Ureter (tissue), 1 donor: ENCODE measurements around the gene TRDMT1. TPM values are rescaled to one million over a fixed set of nuclear protein-coding genes. Genes with fewer than 3 reads are reported as not detected.

ENCODE experiments used
- DNase-seq: peaks from one replicate; pipeline ENCODE4 v3.0.0-alpha.2; 2020; ENCODE audit warnings: low spot score
- total RNA-seq: library from RNA; stranded (reverse); gene quantifications from one replicate; pipeline ENCODE4 v1.2.4, GENCODE V29; 2023
- donor health status: DM: yes; HTN: yes; CAD: no.

Gene TRDMT1
- total RNA-seq, 1 donor from 2014 or later: 12.9 TPM

GRCh38 chr10:17174626-17175025 is 26.8 kb downstream of the TRDMT1 start:
- DNase-seq: no peak

- no peak for DNase-seq
Measured at GRCh38 chr10:17171141-17171641, 30.3 kb downstream of the TRDMT1 start.

GRCh38 chr10:17169803-17170202 is 31.7 kb downstream of the TRDMT1 start:
- DNase-seq: no peak

- no peak for DNase-seq
Measured at GRCh38 chr10:17166699-17167098, 34.8 kb downstream of the TRDMT1 start.

GRCh38 chr10:17162828-17163227 is 38.6 kb downstream of the TRDMT1 start:
- no peak for DNase-seq

GRCh38 chr10:17161775-17162174 is 39.7 kb downstream of the TRDMT1 start:
- DNase-seq: no peak

GRCh38 chr10:17157024-17157423 is 44.4 kb downstream of the TRDMT1 start:
- DNase-seq: no peak

- DNase-seq: no peak
Measured at GRCh38 chr10:17155826-17156225, 45.6 kb downstream of the TRDMT1 start.

GRCh38 chr10:17154116-17154515 is 47.4 kb downstream of the TRDMT1 start:
- DNase-seq: no peak

- DNase-seq: no peak
Measured at GRCh38 chr10:17153321-17153720, 48.2 kb downstream of the TRDMT1 start.

- DNase-seq: no peak
Measured at GRCh38 chr10:17151716-17152115, 49.8 kb downstream of the TRDMT1 start.

GRCh38 chr10:17147884-17148489 is 53.5 kb downstream of the TRDMT1 start:
- no peak for DNase-seq

GRCh38 chr10:17146892-17147291 is 54.6 kb downstream of the TRDMT1 start:
- DNase-seq: no peak

- no peak for DNase-seq
Measured at GRCh38 chr10:17145239-17145638, 56.2 kb downstream of the TRDMT1 start.

GRCh38 chr10:17144757-17145156 is 56.7 kb downstream of the TRDMT1 start:
- DNase-seq: no peak

GRCh38 chr10:17144032-17144431 is 57.4 kb downstream of the TRDMT1 start:
- no peak for DNase-seq

- no peak for DNase-seq
Measured at GRCh38 chr10:17143055-17143690, 58.3 kb downstream of the TRDMT1 start.

GRCh38 chr10:17141504-17142229 is 59.8 kb downstream of the TRDMT1 start:
- DNase-seq: no peak

- no peak for DNase-seq
Measured at GRCh38 chr10:17140386-17140761, 61.1 kb downstream of the TRDMT1 start.

- no peak for DNase-seq
Measured at GRCh38 chr10:17138460-17139042, 62.9 kb downstream of the TRDMT1 start.

GRCh38 chr10:17134737-17135260 is 66.7 kb downstream of the TRDMT1 start:
- DNase-seq: no peak

- no peak for DNase-seq
Measured at GRCh38 chr10:17134282-17134681, 67.2 kb downstream of the TRDMT1 start.
